ENCODE results near the gene C6orf15. TPM values are rescaled to one million over a fixed set of nuclear protein-coding genes. Genes with fewer than 3 reads are reported as not detected.

Gene C6orf15
- total and polyA plus RNA-seq, 2 of the 8 experiments (the other 6 are each of a cell fraction or from before 2014, with no cell fraction given), result not detected

GRCh38 chr6:31098449-31098938 is 13.9 kb downstream of the C6orf15 start:
- H2BK12ac ChIP-seq (ENCODE audit: low read depth, low read length), result no peak overlapping the region
- H2AK5ac ChIP-seq (ENCODE audit: low read depth, low read length), result no peak overlapping the region
- no peak overlapping the region for H2BK5ac ChIP-seq (ENCODE audit: low read depth, low read length)
- no peaks in the 10 kb centered on the region for H3K9me3 ChIP-seq (ENCODE audit: insufficient read depth in 2 of 2, low read depth in 1 of 2, low read length in 1 of 2)
- H2BK120ac ChIP-seq (replicated peaks; ENCODE audit: low read depth, low read length), result no peak overlapping the region
- no peak for DNase-seq (ENCODE audit: low read depth in 1 of 2, low spot score in 2 of 2)
- H4K5ac ChIP-seq (ENCODE audit: insufficient read length, low read depth, low read length), result no peak overlapping the region
- no peak overlapping the region for H3K56ac ChIP-seq (replicated peaks; ENCODE audit: insufficient read length, low read depth, low read length)
- H3K14ac ChIP-seq (ENCODE audit: insufficient read length), result no peak overlapping the region
- no peaks in the 10 kb centered on the region for H3K36me3 ChIP-seq (ENCODE audit: control insufficient read depth in 2 of 4, insufficient read depth in 4 of 4, low read length in 3 of 4)
- H3K18ac ChIP-seq (ENCODE audit: extremely low read depth, low read length), result no peak overlapping the region
- no peak overlapping the region for H3K4me2 ChIP-seq (ENCODE audit: insufficient read depth in 1 of 2, low read depth in 2 of 2, low read length in 2 of 2)
- H3K79me1 ChIP-seq (ENCODE audit: low read depth, low read length), result no peaks in the 10 kb centered on the region
- H3K4me3 ChIP-seq (ENCODE audit: extremely low read depth in 1 of 4, insufficient read depth in 2 of 4, low read depth in 3 of 4, low read length in 4 of 4), result no peak overlapping the region
- WGBS, 2 experiments (ENCODE audit: extremely low coverage in 1 of 2, insufficient coverage in 1 of 2, insufficient read length in 1 of 2, insufficient replicate concordance in 2 of 2, low coverage in 1 of 2, low lambda C conversion rate in 2 of 2, missing lambda C conversion rate in 1 of 2), result 91% methylated on average over 4 of the region's 4 CpGs; no CpG with 5 or more reads in 1 of the 2 experiments
- no peak overlapping the region for H3K27ac ChIP-seq (ENCODE audit: low read depth, low read length)
- H4K91ac ChIP-seq (replicated peaks; ENCODE audit: insufficient read length, low read length), result no peak overlapping the region
- H4K20me1 ChIP-seq (replicated peaks in 1 of 2; ENCODE audit: control insufficient read depth in 1 of 2, insufficient read depth in 2 of 2, low read length in 2 of 2), result no peaks in the 10 kb centered on the region
- peaks cover 0 to 3% (median 0%) of the 10 kb centered on the region in 4 experiments; a peak in 1 of 7 replicates for H3K4me1 ChIP-seq (replicated peaks in 1 of 4; ENCODE audit: control insufficient read depth in 3 of 4, insufficient read depth in 4 of 4, low read length in 3 of 4)
- H3K79me2 ChIP-seq (ENCODE audit: control insufficient read depth in 1 of 2, insufficient read depth in 2 of 2, low read length in 2 of 2), result no peaks in the 10 kb centered on the region
- H2BK15ac ChIP-seq (ENCODE audit: low read length), result no peak overlapping the region
- no peaks in the 10 kb centered on the region for H3K27me3 ChIP-seq (replicated peaks in 1 of 4; ENCODE audit: control insufficient read depth in 3 of 4, extremely low read depth in 1 of 4, insufficient read depth in 3 of 4, low read length in 3 of 4)
- no peak for FAIRE-seq
- TF ChIP-seq SIRT6 (IDR thresholded peaks at IDR 0.05; ENCODE audit: low read length) (no peak), HDAC2 (IDR thresholded peaks at IDR 0.05; ENCODE audit: borderline replicate concordance in 1 of 2, low read depth in 2 of 2, low read length in 2 of 2) (no peak), KDM5A (IDR thresholded peaks at IDR 0.05; ENCODE audit: low read length) (no peak), ASH2L (IDR thresholded peaks at IDR 0.05; ENCODE audit: low read length) (no peak)
- ChIA-PET CTCF (ENCODE audit: partially characterized antibody) (interaction anchor here (1.2 to 1.6 kb wide), 2 partner anchors 11 to 19 kb away, joined by 3 to 4 read pairs; no protein-coding TSS in a partner anchor), POLR2A (ENCODE audit: partially characterized antibody) (no interaction called here)
- no peak overlapping the region for H3K23ac ChIP-seq (ENCODE audit: insufficient read length)
- H2AFZ ChIP-seq (ENCODE audit: low read length), result no peak overlapping the region
- H2BK20ac ChIP-seq (ENCODE audit: low read length), result no peak overlapping the region
- no peaks in the 10 kb centered on the region for H3K23me2 ChIP-seq (ENCODE audit: low read depth, low read length)
- no peak overlapping the region for H3K9ac ChIP-seq (replicated peaks in 1 of 4; ENCODE audit: extremely low read depth in 1 of 4, low read depth in 3 of 4, low read length in 3 of 4)
- H4K8ac ChIP-seq (ENCODE audit: extremely low read depth, insufficient read depth, low read length), result no peak overlapping the region
- H3K4ac ChIP-seq (replicated peaks; ENCODE audit: insufficient read length, low read depth, low read length), result no peak overlapping the region

Measured in H1 (cell line).